Fibroblast of pulmonary artery (primary cell): Measurements from ENCODE around the gene BTG1.

Source experiments
- DNase-seq: peaks from one replicate; pipeline ENCODE4 v3.0.0-alpha.2; 2010; ENCODE audit warnings: low read depth
- H3K4me3 ChIP-seq: replicated peaks from 2 replicates; pipeline ENCODE4 v1.5.1; 2011; ENCODE audit warnings: low read depth, mild to moderate bottlenecking, control low read depth, low read length, moderate library complexity
- TF ChIP-seq, protein P1 (sequence below): IDR thresholded peaks from 2 replicates; pipeline ENCODE4 v1.5.1; 2011; ENCODE audit warnings: mild to moderate bottlenecking, control low read depth, low read length, inconsistent platforms; ENCODE audit errors: missing control alignments

Gene BTG1

DNA sequence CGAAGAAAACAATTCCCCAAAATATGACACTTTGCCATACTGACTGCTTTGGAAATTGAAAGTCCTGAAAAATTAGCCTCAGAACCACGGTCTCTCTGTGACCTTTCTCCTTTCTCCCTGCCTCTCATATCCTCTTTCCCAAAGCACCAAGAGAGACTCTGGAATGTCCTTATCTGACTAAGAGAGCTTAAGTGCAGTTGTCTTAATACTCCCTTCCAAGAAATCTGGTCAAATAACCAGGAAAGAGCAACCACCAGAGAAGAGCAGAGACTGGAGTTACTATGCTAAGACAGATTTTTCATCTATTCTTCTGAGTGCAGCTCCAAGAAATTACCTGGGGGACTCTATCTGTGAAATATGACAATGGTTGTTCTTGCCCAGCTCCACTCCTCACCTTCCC lies 10.5 kb upstream of the BTG1 start:
- TF ChIP-seq, protein P1, sequence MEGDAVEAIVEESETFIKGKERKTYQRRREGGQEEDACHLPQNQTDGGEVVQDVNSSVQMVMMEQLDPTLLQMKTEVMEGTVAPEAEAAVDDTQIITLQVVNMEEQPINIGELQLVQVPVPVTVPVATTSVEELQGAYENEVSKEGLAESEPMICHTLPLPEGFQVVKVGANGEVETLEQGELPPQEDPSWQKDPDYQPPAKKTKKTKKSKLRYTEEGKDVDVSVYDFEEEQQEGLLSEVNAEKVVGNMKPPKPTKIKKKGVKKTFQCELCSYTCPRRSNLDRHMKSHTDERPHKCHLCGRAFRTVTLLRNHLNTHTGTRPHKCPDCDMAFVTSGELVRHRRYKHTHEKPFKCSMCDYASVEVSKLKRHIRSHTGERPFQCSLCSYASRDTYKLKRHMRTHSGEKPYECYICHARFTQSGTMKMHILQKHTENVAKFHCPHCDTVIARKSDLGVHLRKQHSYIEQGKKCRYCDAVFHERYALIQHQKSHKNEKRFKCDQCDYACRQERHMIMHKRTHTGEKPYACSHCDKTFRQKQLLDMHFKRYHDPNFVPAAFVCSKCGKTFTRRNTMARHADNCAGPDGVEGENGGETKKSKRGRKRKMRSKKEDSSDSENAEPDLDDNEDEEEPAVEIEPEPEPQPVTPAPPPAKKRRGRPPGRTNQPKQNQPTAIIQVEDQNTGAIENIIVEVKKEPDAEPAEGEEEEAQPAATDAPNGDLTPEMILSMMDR = no peak

DNA sequence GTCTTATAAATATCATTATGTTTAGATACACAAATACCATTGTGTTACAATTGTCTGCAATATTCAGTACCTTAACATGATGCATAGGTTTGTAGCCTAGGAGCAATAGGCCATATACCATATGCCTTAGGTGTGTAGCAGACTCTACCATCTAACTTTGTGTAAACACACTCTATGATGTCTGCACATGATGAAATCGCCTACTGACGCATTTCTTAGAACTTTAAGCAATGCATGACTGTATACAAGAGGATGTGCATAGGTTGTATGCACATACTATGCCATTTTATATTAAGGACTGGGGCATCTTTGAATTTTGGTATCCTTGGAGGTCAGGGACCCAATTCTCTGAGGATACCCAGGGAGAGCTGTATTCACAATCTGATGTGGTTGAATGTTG lies 10.1 kb upstream of the BTG1 start:
- TF ChIP-seq, protein P1 = no peak
- no peak for DNase-seq

More for the DNA sequence above, 10.5 kb upstream of the BTG1 start:
- DNase-seq = no peak
- no peak overlapping the region for H3K4me3 ChIP-seq

DNA sequence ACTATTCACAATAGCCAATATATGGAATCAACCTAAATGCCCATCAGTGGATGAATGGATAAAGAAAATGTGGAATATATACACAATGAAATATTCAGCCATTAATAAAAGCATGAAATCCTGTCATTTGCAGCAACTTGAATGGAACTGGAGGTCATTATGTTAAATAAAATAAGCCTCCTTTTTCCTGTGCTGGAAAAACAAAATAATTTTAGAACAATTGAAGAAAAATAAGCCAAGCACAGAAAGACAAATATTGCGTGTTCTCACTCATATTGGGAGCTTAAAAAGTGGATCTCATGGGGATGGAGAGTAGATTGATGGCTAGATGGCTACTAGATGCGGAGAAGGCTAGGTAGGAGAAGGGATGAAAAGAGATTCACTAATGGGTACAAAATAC lies 6.3 kb upstream of the BTG1 start:
- no peak for DNase-seq
- no peak overlapping the region for H3K4me3 ChIP-seq
- TF ChIP-seq, protein P1 = no peak

More for the DNA sequence above, 10.1 kb upstream of the BTG1 start:
- no peak overlapping the region for H3K4me3 ChIP-seq

DNA sequence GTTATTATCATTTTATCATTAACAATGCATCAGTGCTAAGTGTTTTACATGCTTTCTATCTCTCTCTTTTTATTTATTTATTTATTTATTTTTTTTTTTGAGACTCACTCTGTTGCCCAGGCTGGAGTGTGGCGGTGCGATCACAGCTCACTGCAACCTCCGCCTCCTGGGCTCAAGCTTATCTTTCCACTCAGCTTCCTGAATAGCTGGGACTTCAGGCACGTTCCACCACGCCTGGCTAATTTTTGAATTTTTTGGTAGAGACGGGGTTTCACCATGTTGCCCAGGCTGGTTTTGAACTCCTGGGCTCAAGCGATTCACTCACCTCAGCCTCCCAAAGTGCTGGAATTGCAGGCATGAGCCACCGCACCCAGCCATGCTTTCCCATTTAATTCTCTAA lies 3.9 kb upstream of the BTG1 start:
- H3K4me3 ChIP-seq = no peak overlapping the region
- TF ChIP-seq, protein P1 = no peak
- no peak for DNase-seq

DNA sequence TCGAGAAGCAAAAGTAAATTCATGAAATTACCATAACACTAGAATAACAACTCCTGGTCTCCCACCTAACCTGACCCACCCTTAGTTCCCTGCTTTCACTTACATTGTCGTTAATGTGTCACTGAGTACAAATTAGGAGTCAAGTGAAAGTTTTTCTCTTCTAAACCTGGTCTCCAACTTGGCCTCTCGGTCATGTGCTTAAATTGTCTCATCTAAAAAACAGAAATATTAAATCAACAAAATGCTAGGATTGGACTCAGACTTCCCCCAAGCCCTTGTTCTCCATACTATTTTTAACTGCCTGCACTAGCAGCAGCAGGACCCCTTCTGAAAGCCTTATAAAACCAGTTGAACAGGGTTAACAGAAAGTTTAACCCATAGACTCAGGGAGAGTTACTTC lies 1.8 kb upstream of the BTG1 start:
- DNase-seq = no peak
- no peak overlapping the region for H3K4me3 ChIP-seq

DNA sequence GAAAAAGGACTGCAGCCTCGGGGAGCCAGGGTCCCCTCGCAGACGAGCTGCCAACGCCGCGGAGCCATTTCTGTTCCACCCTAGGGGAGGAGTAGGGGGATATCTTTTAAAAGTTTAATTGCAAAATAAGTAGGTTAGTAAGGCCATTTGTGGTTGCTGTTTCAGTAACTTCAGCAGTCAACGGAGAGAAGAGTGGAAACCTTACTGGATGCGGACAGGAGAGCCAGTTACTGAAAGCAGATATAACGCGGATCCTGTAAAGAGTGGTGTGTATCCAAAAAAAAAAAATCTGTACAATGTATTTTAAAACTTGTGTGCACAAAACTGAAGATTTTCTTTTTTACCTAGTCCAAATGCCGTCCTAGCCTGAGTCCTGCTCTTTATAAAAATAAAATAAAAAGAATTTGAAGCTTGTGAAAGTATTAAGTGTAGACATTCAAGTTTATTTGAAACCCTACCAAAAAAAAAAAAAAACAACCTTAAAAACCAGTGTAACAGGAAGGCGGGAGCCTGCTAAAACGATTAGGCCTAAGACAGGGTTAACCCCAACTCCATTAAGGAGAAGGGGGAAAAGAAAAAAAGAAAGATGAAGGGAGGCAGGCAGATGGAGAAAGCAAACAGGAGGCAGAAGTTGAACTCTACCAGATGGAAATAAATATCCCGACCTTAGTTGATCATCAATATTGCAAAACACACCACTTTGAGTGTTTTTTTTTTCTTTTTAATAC lies 1.0 kb upstream of the BTG1 start:
- peak overlapping the region; percentile 74 for H3K4me3 ChIP-seq
- DNase-seq = peak; percentile 46
- TF ChIP-seq, protein P1 = no peak

More for the DNA sequence above, 1.8 kb upstream of the BTG1 start:
- TF ChIP-seq, protein P1 = no peak

DNA sequence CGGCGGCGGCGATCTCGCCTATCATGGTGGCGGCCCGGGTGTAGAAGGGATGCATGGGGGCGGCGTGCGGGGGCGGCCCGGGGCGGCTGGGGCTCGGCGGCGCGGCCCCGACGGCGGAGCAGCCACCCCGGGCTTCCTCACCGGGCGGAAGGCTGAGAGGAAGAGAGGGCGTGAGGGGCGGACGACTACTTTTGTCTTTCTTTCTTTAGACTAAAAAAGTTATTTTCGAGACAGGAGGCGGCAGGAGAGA lies 240 bp downstream of the BTG1 start:
- no peak for DNase-seq
- peak overlapping the region; percentile 97 for H3K4me3 ChIP-seq
- TF ChIP-seq, protein P1 = no peak
